ENCODE results near the gene KLHL18. TPM values are rescaled to one million over a fixed set of nuclear protein-coding genes. Genes with fewer than 3 reads are reported as not detected.

The KLHL18 gene
- total RNA-seq, 1 donor from 2014 or later: 1.8 TPM

GRCh38 chr3:47318916-47319315, 36.2 kb downstream of the KLHL18 start:
- Histone ChIP-seq H3K4me3 (no peak overlapping the region), H3K27me3 (no peaks in the 10 kb centered on the region), H3K4me1 (no peaks in the 10 kb centered on the region), H3K9me3 (no peaks in the 10 kb centered on the region), H3K27ac (no peak overlapping the region), H3K36me3 (peaks cover 14 to 42% of the 10 kb centered on the region in 2 donors)
- no peak for TF ChIP-seq CTCF (IDR thresholded peaks at IDR 0.05)
- no peak for DNase-seq (ENCODE audit: low spot score in 2 of 2)
- intact Hi-C loops (cut with DNase I): loop anchor here (10.0 kb wide), 2 partner anchors 154 to 384 kb away; partner anchors contain the start of gene SETD2

- no peaks in the 10 kb centered on the region for H3K4me1 ChIP-seq
- no peak overlapping the region for H3K27ac ChIP-seq
- intact Hi-C loops (cut with DNase I): loop anchor here (5.0 to 10.0 kb wide), 3 partner anchors 155 to 618 kb away; partner anchors contain the start of genes SETD2 and TMIE
- no peaks in the 10 kb centered on the region for H3K27me3 ChIP-seq
- TF ChIP-seq CTCF (IDR thresholded peaks at IDR 0.05): no peak
- H3K36me3 ChIP-seq: peaks cover 19 to 44% of the 10 kb centered on the region in 2 donors
- H3K4me3 ChIP-seq: no peak overlapping the region
- no peaks in the 10 kb centered on the region for H3K9me3 ChIP-seq
- no peak for DNase-seq (ENCODE audit: low spot score in 2 of 2)
These were observed 37.2 kb downstream of the KLHL18 start for GRCh38 chr3:47319956-47320355.

- H3K36me3 ChIP-seq: peaks cover 40 to 64% of the 10 kb centered on the region in 2 donors
These were observed 40.9 kb downstream of the KLHL18 start for GRCh38 chr3:47323431-47324277.

GRCh38 chr3:47324278-47324865, 41.6 kb downstream of the KLHL18 start:
- DNase-seq (ENCODE audit: low spot score in 2 of 2): no peak
- H3K9me3 ChIP-seq: no peaks in the 10 kb centered on the region
- no peaks in the 10 kb centered on the region for H3K4me1 ChIP-seq
- no peak overlapping the region for H3K4me3 ChIP-seq
- H3K27me3 ChIP-seq: no peaks in the 10 kb centered on the region
- H3K36me3 ChIP-seq: peaks cover 43 to 70% of the 10 kb centered on the region in 2 donors
- TF ChIP-seq CTCF (IDR thresholded peaks at IDR 0.05): peak; percentile 47 to 77 (median 61)
- H3K27ac ChIP-seq: no peak overlapping the region
- intact Hi-C loops (cut with DNase I): loop anchor here (5.0 kb wide), 1 partner anchor 622 kb away; the partner anchor contains the start of gene TMIE

More at GRCh38 chr3:47323431-47324277, 40.9 kb downstream of the KLHL18 start:
- H3K9me3 ChIP-seq: no peaks in the 10 kb centered on the region
- no peak for DNase-seq (ENCODE audit: low spot score in 2 of 2)
- no peaks in the 10 kb centered on the region for H3K4me1 ChIP-seq
- no peak for TF ChIP-seq CTCF (IDR thresholded peaks at IDR 0.05)
- intact Hi-C loops (cut with DNase I): loop anchor here (5.0 kb wide), 1 partner anchor 621 kb away; the partner anchor contains the start of gene TMIE
- H3K27me3 ChIP-seq: no peaks in the 10 kb centered on the region
- no peak overlapping the region for H3K27ac ChIP-seq
- H3K4me3 ChIP-seq: no peak overlapping the region

GRCh38 chr3:47333907-47334306, 51.2 kb downstream of the KLHL18 start:
- no peak for DNase-seq (ENCODE audit: low spot score in 2 of 2)
- no peak overlapping the region for H3K27ac ChIP-seq
- no peaks in the 10 kb centered on the region for H3K9me3 ChIP-seq
- TF ChIP-seq CTCF (IDR thresholded peaks at IDR 0.05): no peak
- H3K4me1 ChIP-seq: no peaks in the 10 kb centered on the region
- no peaks in the 10 kb centered on the region for H3K27me3 ChIP-seq
- intact Hi-C loops (cut with DNase I): no loop called here
- H3K4me3 ChIP-seq: no peak overlapping the region
- H3K36me3 ChIP-seq: peaks cover 71 to 93% of the 10 kb centered on the region in 2 donors
